Keratinocyte (primary cell): ENCODE measurements around the gene RNF225.

Experiments used
- EZH2 ChIP-seq: IDR thresholded peaks from one replicate; pipeline ENCODE4 v1.6.1; 2012; ENCODE audit warnings: inconsistent platforms, mild to moderate bottlenecking, low read length, moderate library complexity
- TF ChIP-seq, protein P1 (sequence below), 3 experiments: IDR thresholded peaks in 1 of 3; conservative IDR thresholded peaks in 1 of 3; optimal IDR thresholded peaks in 1 of 3; 2 replicates in 2 of 3; 3 replicates in 1 of 3; pipeline versions ENCODE3 to v1.5.1; 2011; ENCODE audit warnings: low read length in 3 of 3, mild to moderate bottlenecking in 3 of 3, moderate library complexity in 2 of 3, control low read depth in 1 of 3, inconsistent platforms in 1 of 3; ENCODE audit not compliant: insufficient read depth in 2 of 3; ENCODE audit errors: extremely low read depth in 1 of 3

DNA sequence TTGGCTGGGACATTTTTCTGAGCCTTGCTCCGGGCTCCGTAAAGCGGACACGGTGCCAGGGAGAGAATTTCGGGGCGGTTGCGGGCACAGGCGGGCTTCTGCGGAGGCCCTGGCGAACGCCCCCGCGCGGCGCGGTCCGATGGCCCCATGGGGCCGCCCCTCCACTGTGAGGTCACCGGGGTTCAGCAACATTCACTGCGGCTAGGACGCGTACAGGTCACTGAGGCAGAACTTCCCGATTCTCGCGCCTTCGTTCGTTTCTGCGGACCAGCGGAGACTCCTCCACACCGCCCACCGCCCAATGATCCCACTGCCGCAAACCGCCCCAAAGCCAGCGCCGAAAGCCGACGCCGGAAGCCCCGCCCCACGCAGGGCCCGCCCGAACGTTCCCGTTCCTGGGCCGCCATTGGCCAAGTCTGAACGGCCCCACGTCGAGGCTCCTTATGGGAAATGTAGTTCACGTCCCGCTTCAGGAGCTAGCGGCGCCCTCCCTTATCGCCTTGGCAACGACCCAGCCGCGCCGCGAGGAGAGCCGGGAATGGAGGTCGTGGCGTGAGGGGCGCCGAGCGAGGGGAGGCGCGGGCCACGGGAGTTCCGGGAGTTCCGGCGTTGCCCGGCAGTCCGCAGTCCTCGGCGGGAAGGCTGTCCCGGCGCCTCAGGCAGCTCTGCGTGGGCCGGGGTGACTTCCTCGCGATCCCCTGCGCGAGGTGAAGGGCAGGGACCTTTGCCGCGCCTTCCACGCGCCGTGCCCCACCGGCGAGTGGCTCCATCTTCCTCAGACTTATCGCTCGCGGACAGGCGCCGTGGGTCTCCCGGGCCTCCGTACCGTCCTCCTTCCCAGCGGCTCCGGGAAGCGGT lies 12.9 kb downstream of the RNF225 start, which contains the start of gene ZNF584:
- TF ChIP-seq, protein P1, sequence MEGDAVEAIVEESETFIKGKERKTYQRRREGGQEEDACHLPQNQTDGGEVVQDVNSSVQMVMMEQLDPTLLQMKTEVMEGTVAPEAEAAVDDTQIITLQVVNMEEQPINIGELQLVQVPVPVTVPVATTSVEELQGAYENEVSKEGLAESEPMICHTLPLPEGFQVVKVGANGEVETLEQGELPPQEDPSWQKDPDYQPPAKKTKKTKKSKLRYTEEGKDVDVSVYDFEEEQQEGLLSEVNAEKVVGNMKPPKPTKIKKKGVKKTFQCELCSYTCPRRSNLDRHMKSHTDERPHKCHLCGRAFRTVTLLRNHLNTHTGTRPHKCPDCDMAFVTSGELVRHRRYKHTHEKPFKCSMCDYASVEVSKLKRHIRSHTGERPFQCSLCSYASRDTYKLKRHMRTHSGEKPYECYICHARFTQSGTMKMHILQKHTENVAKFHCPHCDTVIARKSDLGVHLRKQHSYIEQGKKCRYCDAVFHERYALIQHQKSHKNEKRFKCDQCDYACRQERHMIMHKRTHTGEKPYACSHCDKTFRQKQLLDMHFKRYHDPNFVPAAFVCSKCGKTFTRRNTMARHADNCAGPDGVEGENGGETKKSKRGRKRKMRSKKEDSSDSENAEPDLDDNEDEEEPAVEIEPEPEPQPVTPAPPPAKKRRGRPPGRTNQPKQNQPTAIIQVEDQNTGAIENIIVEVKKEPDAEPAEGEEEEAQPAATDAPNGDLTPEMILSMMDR (optimal IDR thresholded peaks at IDR 0.05 in 1 of 3, IDR thresholded peaks at IDR 0.05 in 1 of 3, conservative IDR thresholded peaks at IDR 0.05 in 1 of 3; ENCODE audit: extremely low read depth in 1 of 3, insufficient read depth in 2 of 3, low read length in 3 of 3) = peak in 1 of 3 experiments; percentile 37
- no peak for TF ChIP-seq EZH2
